NOMO-1 (cell line): Measurements from ENCODE around the gene ANGEL1.

Experiments
- DNase-seq, 2 experiments: peaks; one replicate each; lab custom pipeline; 2025; ENCODE audit not compliant: unreplicated experiment in 2 of 2; lab: John Stamatoyannopoulos, UW

The ANGEL1 gene

GRCh38 chr14:76812422-76813383, at the start of gene ANGEL1:
Gene ANGEL1, minus strand, starts transcription at chr14:76812882. Its CDS starts 55 bp downstream, at chr14:76812827.
- DNase-seq: peak; percentile 68 to 88

GRCh38 chr14:76861574-76862255, 49.0 kb upstream of the ANGEL1 start:
- DNase-seq: no peak

- DNase-seq: no peak
These were observed 44.1 kb upstream of the ANGEL1 start for GRCh38 chr14:76856769-76857168.

- no peak for DNase-seq
These were observed 42.4 kb upstream of the ANGEL1 start for GRCh38 chr14:76855066-76855465.

GRCh38 chr14:76848879-76849278, 36.2 kb upstream of the ANGEL1 start:
- DNase-seq: no peak

GRCh38 chr14:76846331-76847047, 33.8 kb upstream of the ANGEL1 start:
- peak; percentile 70 to 87 for DNase-seq

- DNase-seq: peak; percentile 21 to 43
These were observed 31.5 kb upstream of the ANGEL1 start for GRCh38 chr14:76844223-76844622.

GRCh38 chr14:76842414-76842813, 29.7 kb upstream of the ANGEL1 start:
- DNase-seq: no peak

GRCh38 chr14:76837524-76837923, 24.8 kb upstream of the ANGEL1 start:
- DNase-seq: no peak

- no peak for DNase-seq
These were observed 23.4 kb upstream of the ANGEL1 start for GRCh38 chr14:76836029-76836630.

- no peak for DNase-seq
These were observed 21.6 kb upstream of the ANGEL1 start for GRCh38 chr14:76834241-76834661.

- no peak for DNase-seq
These were observed 20.3 kb upstream of the ANGEL1 start for GRCh38 chr14:76833011-76833410.

GRCh38 chr14:76832503-76832988, 19.9 kb upstream of the ANGEL1 start:
- DNase-seq: no peak

- no peak for DNase-seq
These were observed 17.9 kb upstream of the ANGEL1 start for GRCh38 chr14:76830556-76830955.

- no peak for DNase-seq
These were observed 17.2 kb upstream of the ANGEL1 start for GRCh38 chr14:76829650-76830421.

GRCh38 chr14:76829013-76829365, 16.3 kb upstream of the ANGEL1 start:
- no peak for DNase-seq

- no peak for DNase-seq
These were observed 15.8 kb upstream of the ANGEL1 start for GRCh38 chr14:76828339-76829012.

GRCh38 chr14:76827696-76828296, 15.1 kb upstream of the ANGEL1 start:
- no peak for DNase-seq

- DNase-seq: no peak
These were observed 13.4 kb upstream of the ANGEL1 start, which contains the start of gene LRRC74A for GRCh38 chr14:76826122-76826521. Gene LRRC74A, plus strand, starts transcription at chr14:76826408. Its CDS starts 290 bp downstream, at chr14:76826698.
